ENCODE results near the gene NMS. TPM values are rescaled to one million over a fixed set of nuclear protein-coding genes. Genes with fewer than 3 reads are reported as not detected.

The NMS gene
- total and polyA plus RNA-seq, 2 of the 8 experiments (the other 6 are each of a cell fraction or from before 2014, with no cell fraction given) = not detected

DNA sequence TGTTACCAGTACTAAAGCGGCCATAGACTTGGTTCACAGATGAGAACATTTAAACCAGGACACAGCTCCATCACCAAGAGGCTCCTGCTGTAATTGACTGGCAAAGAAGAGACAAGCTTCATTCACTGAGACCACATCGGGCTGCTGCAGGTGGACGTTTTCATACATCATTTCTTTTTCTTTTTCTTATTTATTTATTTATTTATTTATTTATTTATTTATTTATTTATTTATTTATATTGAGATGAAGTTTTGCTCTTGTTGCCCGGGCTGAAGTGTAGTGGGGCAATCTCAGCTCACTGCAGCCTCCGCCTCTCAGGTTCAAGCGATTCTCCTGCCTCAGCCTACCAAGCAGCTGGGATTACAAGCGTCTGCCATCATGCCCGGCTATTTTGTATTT, 58.9 kb downstream of the NMS start:
- ChIA-PET POLR2A (ENCODE audit: partially characterized antibody) (interaction anchor here (0.7 kb wide), 1 partner anchor 12 kb away, joined by 3 read pairs; no protein-coding TSS in a partner anchor), CTCF (ENCODE audit: partially characterized antibody) (interaction anchor here (1.0 kb wide), 1 partner anchor 107 kb away, joined by 4 read pairs; no protein-coding TSS in a partner anchor)
- no peak overlapping the region for H2AFZ ChIP-seq (ENCODE audit: low read length)
- no peaks in the 10 kb centered on the region for H3K79me1 ChIP-seq (ENCODE audit: low read depth, low read length)
- DNase-seq (ENCODE audit: low read depth in 1 of 2, low spot score in 2 of 2) (no peak), FAIRE-seq (no peak)
- H3K36me3 ChIP-seq (ENCODE audit: control insufficient read depth in 2 of 4, insufficient read depth in 4 of 4, low read length in 3 of 4) = no peaks in the 10 kb centered on the region
- H3K23me2 ChIP-seq (ENCODE audit: low read depth, low read length) = no peaks in the 10 kb centered on the region
- no peak overlapping the region for H3K14ac ChIP-seq (ENCODE audit: insufficient read length)
- H3K18ac ChIP-seq (ENCODE audit: extremely low read depth, low read length) = no peak overlapping the region
- H3K9me3 ChIP-seq (ENCODE audit: insufficient read depth in 2 of 2, low read depth in 1 of 2, low read length in 1 of 2) = no peaks in the 10 kb centered on the region
- H3K4me3 ChIP-seq (ENCODE audit: extremely low read depth in 1 of 4, insufficient read depth in 2 of 4, low read depth in 3 of 4, low read length in 4 of 4) = no peak overlapping the region
- H2BK15ac ChIP-seq (ENCODE audit: low read length) = no peak overlapping the region
- H4K8ac ChIP-seq (ENCODE audit: extremely low read depth, insufficient read depth, low read length) = no peak overlapping the region
- H2AK5ac ChIP-seq (ENCODE audit: low read depth, low read length) = no peak overlapping the region
- no peak overlapping the region for H3K4me2 ChIP-seq (ENCODE audit: insufficient read depth in 1 of 2, low read depth in 2 of 2, low read length in 2 of 2)
- no peak overlapping the region for H3K56ac ChIP-seq (replicated peaks; ENCODE audit: insufficient read length, low read depth, low read length)
- 91% methylated on average over 8 of the region's 8 CpGs; no CpG with 5 or more reads in 1 of the 2 experiments for WGBS, 2 experiments (ENCODE audit: extremely low coverage in 1 of 2, insufficient coverage in 1 of 2, insufficient read length in 1 of 2, insufficient replicate concordance in 2 of 2, low coverage in 1 of 2, low lambda C conversion rate in 2 of 2, missing lambda C conversion rate in 1 of 2)
- H3K27me3 ChIP-seq (replicated peaks in 1 of 4; ENCODE audit: control insufficient read depth in 3 of 4, extremely low read depth in 1 of 4, insufficient read depth in 3 of 4, low read length in 3 of 4) = no peaks in the 10 kb centered on the region
- H3K9ac ChIP-seq (replicated peaks in 1 of 4; ENCODE audit: extremely low read depth in 1 of 4, low read depth in 3 of 4, low read length in 3 of 4) = no peak overlapping the region
- no peak overlapping the region for H3K27ac ChIP-seq (ENCODE audit: low read depth, low read length)
- no peaks in the 10 kb centered on the region for H3K79me2 ChIP-seq (ENCODE audit: control insufficient read depth in 1 of 2, insufficient read depth in 2 of 2, low read length in 2 of 2)
- H4K91ac ChIP-seq (replicated peaks; ENCODE audit: insufficient read length, low read length) = no peak overlapping the region
- no peaks in the 10 kb centered on the region for H4K20me1 ChIP-seq (replicated peaks in 1 of 2; ENCODE audit: control insufficient read depth in 1 of 2, insufficient read depth in 2 of 2, low read length in 2 of 2)
- H2BK120ac ChIP-seq (replicated peaks; ENCODE audit: low read depth, low read length) = no peak overlapping the region
- H4K5ac ChIP-seq (ENCODE audit: insufficient read length, low read depth, low read length) = no peak overlapping the region
- H3K23ac ChIP-seq (ENCODE audit: insufficient read length) = no peak overlapping the region
- H3K4me1 ChIP-seq (replicated peaks in 1 of 4; ENCODE audit: control insufficient read depth in 3 of 4, insufficient read depth in 4 of 4, low read length in 3 of 4) = no peaks in the 10 kb centered on the region
- H2BK20ac ChIP-seq (ENCODE audit: low read length) = no peak overlapping the region
- no peak overlapping the region for H3K4ac ChIP-seq (replicated peaks; ENCODE audit: insufficient read length, low read depth, low read length)
- no peak overlapping the region for H2BK5ac ChIP-seq (ENCODE audit: low read depth, low read length)
- no peak overlapping the region for H2BK12ac ChIP-seq (ENCODE audit: low read depth, low read length)
- TF ChIP-seq CEBPB (IDR thresholded peaks at IDR 0.05; ENCODE audit: low read depth, low read length) (no peak), MAFK (IDR thresholded peaks at IDR 0.05; ENCODE audit: low read depth, low read length) (no peak), SUZ12 (IDR thresholded peaks at IDR 0.05; ENCODE audit: low read length) (no peak), RBBP5 (IDR thresholded peaks at IDR 0.05; ENCODE audit: borderline replicate concordance, low read depth, low read length) (no peak), CBX5 (IDR thresholded peaks at IDR 0.05; ENCODE audit: low read depth, low read length) (no peak)

All from H1 (cell line).